ENCODE results near the gene MPHOSPH8.

MPHOSPH8 gene, protein sequence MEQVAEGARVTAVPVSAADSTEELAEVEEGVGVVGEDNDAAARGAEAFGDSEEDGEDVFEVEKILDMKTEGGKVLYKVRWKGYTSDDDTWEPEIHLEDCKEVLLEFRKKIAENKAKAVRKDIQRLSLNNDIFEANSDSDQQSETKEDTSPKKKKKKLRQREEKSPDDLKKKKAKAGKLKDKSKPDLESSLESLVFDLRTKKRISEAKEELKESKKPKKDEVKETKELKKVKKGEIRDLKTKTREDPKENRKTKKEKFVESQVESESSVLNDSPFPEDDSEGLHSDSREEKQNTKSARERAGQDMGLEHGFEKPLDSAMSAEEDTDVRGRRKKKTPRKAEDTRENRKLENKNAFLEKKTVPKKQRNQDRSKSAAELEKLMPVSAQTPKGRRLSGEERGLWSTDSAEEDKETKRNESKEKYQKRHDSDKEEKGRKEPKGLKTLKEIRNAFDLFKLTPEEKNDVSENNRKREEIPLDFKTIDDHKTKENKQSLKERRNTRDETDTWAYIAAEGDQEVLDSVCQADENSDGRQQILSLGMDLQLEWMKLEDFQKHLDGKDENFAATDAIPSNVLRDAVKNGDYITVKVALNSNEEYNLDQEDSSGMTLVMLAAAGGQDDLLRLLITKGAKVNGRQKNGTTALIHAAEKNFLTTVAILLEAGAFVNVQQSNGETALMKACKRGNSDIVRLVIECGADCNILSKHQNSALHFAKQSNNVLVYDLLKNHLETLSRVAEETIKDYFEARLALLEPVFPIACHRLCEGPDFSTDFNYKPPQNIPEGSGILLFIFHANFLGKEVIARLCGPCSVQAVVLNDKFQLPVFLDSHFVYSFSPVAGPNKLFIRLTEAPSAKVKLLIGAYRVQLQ

GRCh38 chr13:19633479-19634255 is at the start of gene MPHOSPH8:
TSS of gene MPHOSPH8 (plus strand) at chr13:19633659. CDS start at chr13:19633749, 90 bp downstream.
- DNase-seq, result peak; percentile 90 to 91

GRCh38 chr13:19586904-19587634 is 46.4 kb upstream of the MPHOSPH8 start:
- DNase-seq, result peak; percentile 63 to 66

- DNase-seq, result peak in 1 of 2 donors; percentile 16
These were observed 45.7 kb upstream of the MPHOSPH8 start for GRCh38 chr13:19587635-19588300.

- no peak for DNase-seq
These were observed 44.1 kb upstream of the MPHOSPH8 start for GRCh38 chr13:19589312-19589711.

DNA sequence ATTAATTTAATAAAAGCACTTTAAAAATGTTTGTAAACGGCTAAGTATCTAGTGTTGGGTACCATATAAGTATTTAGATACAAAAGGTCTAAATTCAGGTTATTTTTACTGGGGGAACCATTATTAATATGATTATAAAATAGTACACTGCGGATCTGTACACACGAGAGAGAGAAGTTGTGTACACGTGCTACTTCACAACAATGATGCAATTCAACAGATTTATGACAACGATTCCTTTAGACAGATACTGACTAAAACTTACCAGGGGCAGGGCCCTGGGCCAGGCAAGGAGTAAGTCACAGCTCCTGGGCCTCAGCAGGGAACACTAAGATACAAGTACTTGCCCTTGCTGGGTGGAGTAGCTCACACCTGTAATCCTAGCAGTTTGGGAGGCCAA is 43.0 kb upstream of the MPHOSPH8 start:
- DNase-seq, result no peak

DNA sequence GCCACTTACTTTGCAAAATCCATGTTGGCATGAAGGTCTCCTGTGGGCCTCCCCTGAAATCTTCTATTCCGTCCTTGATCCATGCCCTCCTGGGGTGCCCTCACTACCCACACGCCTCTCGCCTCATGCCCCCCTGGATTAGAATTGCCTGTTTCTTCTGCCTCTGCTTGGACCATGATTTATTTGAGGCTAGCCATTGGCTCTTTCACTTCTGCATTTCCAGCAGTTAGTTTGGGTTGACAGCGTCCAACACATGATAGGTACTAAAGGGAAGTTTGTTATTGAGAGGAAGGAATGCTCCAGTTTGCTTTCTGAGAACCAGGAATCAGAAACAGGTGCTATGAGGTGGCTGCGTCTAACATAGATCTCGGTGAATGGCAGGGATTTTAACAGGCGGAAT is 41.6 kb upstream of the MPHOSPH8 start:
- DNase-seq, result no peak

DNA sequence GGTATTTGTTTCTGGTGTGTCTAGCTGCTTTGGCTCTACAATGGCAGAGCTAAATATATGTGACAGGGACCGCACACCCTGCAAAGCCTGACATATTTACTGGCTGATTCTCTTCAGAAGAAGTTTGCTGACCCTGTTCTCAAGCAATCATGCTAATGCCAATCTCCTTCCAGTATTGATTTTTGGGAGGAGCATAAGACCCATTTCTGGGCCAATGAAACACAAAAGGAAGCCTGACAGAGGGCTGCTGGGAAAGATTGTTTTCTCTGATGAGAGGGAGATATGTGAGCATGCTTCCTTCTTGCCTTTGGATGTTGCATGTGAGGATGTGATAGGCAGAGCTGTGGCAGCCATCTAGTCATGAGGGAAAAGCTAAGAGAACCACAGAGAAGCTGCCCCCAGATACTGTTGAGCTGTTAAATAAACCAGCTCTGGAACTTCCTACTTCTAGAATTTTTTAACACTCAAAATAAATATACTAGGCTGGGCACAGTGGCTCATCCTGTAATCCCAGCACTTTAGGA is 40.7 kb upstream of the MPHOSPH8 start:
- no peak for DNase-seq

DNA sequence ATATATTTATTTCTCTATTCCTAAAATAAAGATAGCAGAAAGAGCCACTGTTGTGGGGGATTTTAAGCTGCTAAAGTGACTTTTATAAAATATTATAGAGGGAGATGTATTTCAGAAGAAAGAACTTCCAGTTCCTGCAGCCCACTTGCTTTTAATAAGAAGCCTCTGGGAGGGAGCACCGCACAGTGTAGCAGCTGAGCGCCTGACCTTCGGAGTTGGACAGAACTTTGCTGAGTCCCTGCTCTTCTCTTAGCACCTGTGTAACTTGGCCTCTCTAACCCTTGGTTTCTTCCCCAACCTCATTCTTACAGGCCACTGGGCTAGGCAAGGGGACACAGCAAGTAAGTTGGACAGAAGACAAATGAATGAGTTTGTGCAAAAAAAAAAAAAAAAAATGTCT is 37.4 kb upstream of the MPHOSPH8 start:
- no peak for DNase-seq

DNA sequence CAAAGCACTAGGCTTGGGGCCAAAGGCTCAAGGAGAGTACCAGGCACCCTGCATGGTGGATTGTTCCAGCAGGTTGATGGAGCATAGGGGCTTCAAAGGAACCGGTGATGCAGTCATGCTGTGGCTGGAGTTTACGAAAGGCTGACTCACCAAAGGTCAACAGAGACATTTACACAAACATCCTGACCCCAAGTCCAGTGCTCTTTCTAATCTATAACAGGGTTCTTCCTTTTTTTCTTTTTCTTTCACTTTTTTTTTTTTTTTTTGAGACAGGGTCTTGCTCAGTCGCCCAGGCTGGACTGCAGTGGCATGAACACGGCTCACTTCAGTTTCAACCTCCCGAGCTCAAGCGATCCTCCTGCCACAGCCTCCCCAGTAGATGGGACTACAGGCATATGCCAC is 36.5 kb upstream of the MPHOSPH8 start:
- DNase-seq, result no peak

DNA sequence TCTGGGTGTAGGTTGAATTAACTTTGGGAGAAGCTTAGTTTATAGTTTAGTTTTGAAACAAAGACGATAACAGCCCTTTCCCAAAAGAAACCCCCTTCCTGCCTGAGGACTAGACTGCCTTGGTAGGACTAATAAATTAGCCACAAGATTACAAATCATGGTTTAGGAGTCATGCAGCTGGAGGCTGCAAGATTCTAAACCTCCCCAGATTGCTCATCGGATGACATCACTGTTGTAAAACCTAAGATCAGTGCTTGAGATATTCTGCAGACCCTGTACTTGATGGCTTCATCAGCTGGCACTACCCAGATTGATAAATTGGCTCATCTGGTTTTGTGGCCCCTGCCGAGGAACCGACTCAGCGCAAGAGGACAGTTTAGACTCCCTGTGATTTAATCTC is 35.9 kb upstream of the MPHOSPH8 start:
- no peak for DNase-seq

- peak; percentile 21 to 34 for DNase-seq
These were observed 31.4 kb upstream of the MPHOSPH8 start for GRCh38 chr13:19601749-19602725.

GRCh38 chr13:19604306-19604705 is 29.2 kb upstream of the MPHOSPH8 start:
- no peak for DNase-seq

GRCh38 chr13:19605161-19605955 is 28.1 kb upstream of the MPHOSPH8 start:
- no peak for DNase-seq

DNA sequence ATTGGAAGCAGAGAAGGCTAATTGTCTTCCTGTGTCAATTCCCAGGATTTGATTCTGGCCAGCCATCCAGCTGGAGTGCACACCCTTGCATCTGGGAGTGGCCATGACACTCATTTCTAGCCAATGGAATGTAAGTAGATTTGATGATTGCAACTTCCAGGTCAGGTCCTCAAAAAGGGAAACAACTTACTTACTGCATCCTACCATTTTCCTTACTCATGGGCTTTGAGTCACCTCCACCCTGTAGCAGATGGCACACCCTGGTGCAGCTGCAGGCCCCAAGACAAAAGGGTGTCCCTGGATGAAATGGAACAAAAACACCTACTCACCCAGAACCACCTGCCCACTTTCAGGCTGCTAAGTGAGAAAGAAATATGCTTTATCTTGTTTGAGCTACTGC is 27.3 kb upstream of the MPHOSPH8 start:
- no peak for DNase-seq

- no peak for DNase-seq
These were observed 26.7 kb upstream of the MPHOSPH8 start for GRCh38 chr13:19606737-19607136.

GRCh38 chr13:19607523-19608078 is 25.9 kb upstream of the MPHOSPH8 start:
- no peak for DNase-seq

DNA sequence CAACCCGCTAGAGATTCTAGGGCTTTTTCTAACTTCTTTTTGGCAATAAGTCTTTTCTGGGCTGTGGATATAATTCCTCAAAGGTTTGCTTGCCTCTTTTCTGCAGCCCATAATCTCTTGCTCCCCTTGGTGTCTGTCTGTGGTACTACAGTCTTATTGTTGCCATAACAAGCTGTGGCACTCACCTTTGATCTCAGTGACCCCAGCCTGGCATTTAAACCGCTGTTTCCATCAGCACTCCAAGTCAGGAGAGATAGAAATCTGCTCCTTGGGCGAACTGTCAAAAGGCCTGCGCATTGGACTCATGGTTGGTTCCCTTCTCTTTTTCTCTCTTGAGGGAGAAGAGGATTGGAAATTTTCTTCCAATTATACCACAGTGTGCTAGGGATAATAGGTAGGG is 14.5 kb upstream of the MPHOSPH8 start:
- peak in 1 of 2 donors; percentile 12 for DNase-seq

GRCh38 chr13:19622193-19622592 is 11.3 kb upstream of the MPHOSPH8 start:
- no peak for DNase-seq

GRCh38 chr13:19624265-19624664 is 9.2 kb upstream of the MPHOSPH8 start:
- DNase-seq, result no peak
